Measurements from ENCODE around the gene NUDT6.

Gene NUDT6

DNA sequence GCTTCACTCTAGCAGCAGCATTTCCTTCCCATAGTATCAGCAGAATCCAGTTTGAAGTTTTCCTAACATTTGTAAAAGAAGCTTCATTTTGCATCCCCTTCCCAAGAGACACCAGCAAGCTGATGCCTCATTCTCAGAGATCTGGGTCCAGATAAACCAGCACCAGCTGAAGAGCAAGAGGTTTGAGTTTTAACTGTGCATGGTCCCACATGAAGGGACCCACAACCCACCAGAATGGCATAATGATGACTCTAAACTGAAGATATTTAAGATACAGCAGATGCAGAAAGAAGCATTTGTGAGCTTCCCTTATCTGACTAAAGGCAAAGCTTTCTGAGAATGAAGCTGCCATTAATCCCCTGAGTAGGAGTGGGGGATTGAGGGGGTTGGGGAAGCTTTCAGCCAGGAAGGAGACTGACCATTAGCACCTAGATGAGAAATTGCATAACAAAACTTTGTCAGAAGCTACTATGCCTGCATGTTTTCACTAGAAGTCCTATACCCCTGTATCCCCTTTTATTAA lies 18.6 kb downstream of the NUDT6 start:
- no peak overlapping the region for H3K4me3 ChIP-seq (ENCODE audit: low read depth, low read length)
- TF ChIP-seq, protein P1, sequence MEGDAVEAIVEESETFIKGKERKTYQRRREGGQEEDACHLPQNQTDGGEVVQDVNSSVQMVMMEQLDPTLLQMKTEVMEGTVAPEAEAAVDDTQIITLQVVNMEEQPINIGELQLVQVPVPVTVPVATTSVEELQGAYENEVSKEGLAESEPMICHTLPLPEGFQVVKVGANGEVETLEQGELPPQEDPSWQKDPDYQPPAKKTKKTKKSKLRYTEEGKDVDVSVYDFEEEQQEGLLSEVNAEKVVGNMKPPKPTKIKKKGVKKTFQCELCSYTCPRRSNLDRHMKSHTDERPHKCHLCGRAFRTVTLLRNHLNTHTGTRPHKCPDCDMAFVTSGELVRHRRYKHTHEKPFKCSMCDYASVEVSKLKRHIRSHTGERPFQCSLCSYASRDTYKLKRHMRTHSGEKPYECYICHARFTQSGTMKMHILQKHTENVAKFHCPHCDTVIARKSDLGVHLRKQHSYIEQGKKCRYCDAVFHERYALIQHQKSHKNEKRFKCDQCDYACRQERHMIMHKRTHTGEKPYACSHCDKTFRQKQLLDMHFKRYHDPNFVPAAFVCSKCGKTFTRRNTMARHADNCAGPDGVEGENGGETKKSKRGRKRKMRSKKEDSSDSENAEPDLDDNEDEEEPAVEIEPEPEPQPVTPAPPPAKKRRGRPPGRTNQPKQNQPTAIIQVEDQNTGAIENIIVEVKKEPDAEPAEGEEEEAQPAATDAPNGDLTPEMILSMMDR (IDR thresholded peaks at IDR 0.05; ENCODE audit: low read depth, low read length): no peak

- no peak overlapping the region for H3K4me3 ChIP-seq (ENCODE audit: low read depth, low read length)
- TF ChIP-seq, protein P1 (IDR thresholded peaks at IDR 0.05; ENCODE audit: low read depth, low read length): no peak
Observed at GRCh38 chr4:122901247-122902010, 21.0 kb downstream of the NUDT6 start.

DNA sequence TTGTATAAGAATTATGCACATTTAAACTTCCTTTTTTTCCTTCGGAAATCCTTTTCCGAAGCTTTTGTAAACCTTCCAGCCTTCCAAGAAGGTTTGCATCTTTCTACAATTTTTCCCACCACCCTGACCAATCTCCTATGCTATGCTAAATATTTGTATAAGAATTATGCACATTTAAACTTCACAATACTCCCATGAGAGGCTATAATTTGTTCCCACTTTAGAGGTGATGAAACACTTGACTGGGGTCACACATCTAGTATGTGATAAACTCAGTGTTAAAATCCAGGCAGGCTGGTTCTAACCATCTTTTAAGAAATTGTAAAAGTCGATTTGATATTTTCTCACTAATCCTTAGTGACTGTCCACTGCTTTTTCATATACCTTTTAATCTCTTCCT lies 22.1 kb downstream of the NUDT6 start:
- TF ChIP-seq, protein P1 (IDR thresholded peaks at IDR 0.05; ENCODE audit: low read depth, low read length): no peak
- H3K4me3 ChIP-seq (ENCODE audit: low read depth, low read length): no peak overlapping the region

- TF ChIP-seq, protein P1 (IDR thresholded peaks at IDR 0.05; ENCODE audit: low read depth, low read length): no peak
- no peak overlapping the region for H3K4me3 ChIP-seq (ENCODE audit: low read depth, low read length)
Observed at GRCh38 chr4:122899682-122900081, 22.7 kb downstream of the NUDT6 start.

GRCh38 chr4:122898370-122899150 lies 23.8 kb downstream of the NUDT6 start:
- TF ChIP-seq, protein P1 (IDR thresholded peaks at IDR 0.05; ENCODE audit: low read depth, low read length): no peak
- no peak overlapping the region for H3K4me3 ChIP-seq (ENCODE audit: low read depth, low read length)

DNA sequence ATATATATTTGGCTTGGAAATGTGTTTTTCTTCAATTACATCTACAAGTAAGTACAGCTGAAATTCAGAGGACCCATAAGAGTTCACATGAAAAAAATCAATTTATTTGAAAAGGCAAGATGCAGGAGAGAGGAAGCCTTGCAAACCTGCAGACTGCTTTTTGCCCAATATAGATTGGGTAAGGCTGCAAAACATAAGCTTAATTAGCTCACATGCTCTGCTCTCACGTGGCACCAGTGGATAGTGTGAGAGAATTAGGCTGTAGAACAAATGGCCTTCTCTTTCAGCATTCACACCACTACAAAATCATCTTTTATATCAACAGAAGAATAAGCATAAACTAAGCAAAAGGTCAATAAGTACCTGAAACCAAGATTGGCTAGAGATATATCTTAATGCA lies 26.1 kb downstream of the NUDT6 start:
- H3K4me3 ChIP-seq (ENCODE audit: low read depth, low read length): no peak overlapping the region
- TF ChIP-seq, protein P1 (IDR thresholded peaks at IDR 0.05; ENCODE audit: low read depth, low read length): no peak
